PFSK-1 (cell line): ENCODE data around the gene TLE3.

Experiments used
- FOXP2 ChIP-seq: optimal IDR thresholded peaks from 2 replicates; pipeline ENCODE3; 2011; ENCODE audit warnings: borderline replicate concordance, control low read depth, inconsistent platforms; ENCODE audit not compliant: insufficient read depth; ENCODE audit errors: extremely low read length, extremely low read depth
- POLR2AphosphoS5 ChIP-seq: IDR thresholded peaks from 2 replicates; pipeline ENCODE4 v1.6.1; 2012; ENCODE audit warnings: low read depth, mild to moderate bottlenecking, control low read depth, low read length, moderate library complexity
- REST ChIP-seq, 2 experiments: IDR thresholded peaks; 2 replicates each; pipeline versions ENCODE4 v1.6.1 to v1.8.0; 2011 to 2012; ENCODE audit warnings: low read depth in 2 of 2, low read length in 2 of 2, control low read depth in 1 of 2, inconsistent platforms in 1 of 2, mild to moderate bottlenecking in 1 of 2, moderate library complexity in 1 of 2; ENCODE audit not compliant: insufficient read depth in 1 of 2
- SIN3A ChIP-seq: IDR thresholded peaks from 2 replicates; pipeline ENCODE4 v1.6.1; 2012; ENCODE audit warnings: mild to moderate bottlenecking, low read length, moderate library complexity, borderline replicate concordance; ENCODE audit not compliant: insufficient read depth
- TAF1 ChIP-seq: IDR thresholded peaks from 2 replicates; pipeline ENCODE4 v1.6.1; 2012; ENCODE audit warnings: low read length, control low read depth, borderline replicate concordance; ENCODE audit not compliant: insufficient read depth

Gene TLE3

GRCh38 chr15:70055601-70056051, 42.1 kb downstream of the TLE3 start:
- TF ChIP-seq REST (IDR thresholded peaks at IDR 0.05; ENCODE audit: insufficient read depth in 1 of 2, low read depth in 2 of 2, low read length in 2 of 2) (no peak), POLR2AphosphoS5 (no peak), FOXP2 (no peak), TAF1 (no peak), SIN3A (no peak)

GRCh38 chr15:70054884-70055387, 42.8 kb downstream of the TLE3 start:
- TF ChIP-seq TAF1 (no peak), REST (IDR thresholded peaks at IDR 0.05; ENCODE audit: insufficient read depth in 1 of 2, low read depth in 2 of 2, low read length in 2 of 2) (no peak)

- TF ChIP-seq SIN3A, result no peak
Observed at GRCh38 chr15:70054366-70054765, 43.4 kb downstream of the TLE3 start.

- TF ChIP-seq TAF1 (no peak), POLR2AphosphoS5 (no peak; the same call in 1 of the 2 replicates), REST (IDR thresholded peaks at IDR 0.05; ENCODE audit: insufficient read depth in 1 of 2, low read depth in 2 of 2, low read length in 2 of 2) (no peak), SIN3A (no peak), FOXP2 (no peak)
Observed at GRCh38 chr15:70053716-70054229, 43.9 kb downstream of the TLE3 start.

GRCh38 chr15:70053001-70053715, 44.6 kb downstream of the TLE3 start:
- no peak for TF ChIP-seq TAF1
- TF ChIP-seq REST (IDR thresholded peaks at IDR 0.05; ENCODE audit: insufficient read depth in 1 of 2, low read depth in 2 of 2, low read length in 2 of 2), result no peak
- TF ChIP-seq POLR2AphosphoS5, result no peak
- TF ChIP-seq SIN3A, result no peak
- TF ChIP-seq FOXP2, result no peak
